ENCODE results near the gene CNGB1. TPM values are rescaled to one million over a fixed set of nuclear protein-coding genes. Genes with fewer than 3 reads are reported as not detected.

CNGB1 gene
- total and polyA plus RNA-seq, 2 donors (not counting 1 experiment from before 2014, with no cell fraction given), result not detected

DNA sequence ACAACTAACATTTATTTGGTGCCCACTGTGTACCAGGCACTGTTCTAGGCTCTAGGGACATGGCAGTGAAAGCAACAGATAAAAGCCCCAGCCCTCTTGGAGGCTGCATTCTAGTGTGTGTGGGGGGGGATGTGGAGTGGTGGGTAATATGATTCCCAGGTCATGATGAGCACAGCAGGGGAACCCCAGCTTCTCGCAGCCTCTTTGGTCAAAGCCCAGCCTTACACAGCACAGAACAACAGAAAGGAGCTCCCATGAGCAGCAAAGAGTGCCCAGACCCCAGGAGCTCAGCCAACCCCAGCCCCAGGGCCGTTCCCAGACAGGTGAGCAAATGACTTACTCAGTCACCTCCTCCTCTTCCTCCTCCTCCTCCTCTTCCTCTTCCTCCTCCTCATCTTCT, 21.9 kb downstream of the CNGB1 start:
- no peak for DNase-seq (ENCODE audit: low read depth in 2 of 2)
- TF ChIP-seq, protein P1, sequence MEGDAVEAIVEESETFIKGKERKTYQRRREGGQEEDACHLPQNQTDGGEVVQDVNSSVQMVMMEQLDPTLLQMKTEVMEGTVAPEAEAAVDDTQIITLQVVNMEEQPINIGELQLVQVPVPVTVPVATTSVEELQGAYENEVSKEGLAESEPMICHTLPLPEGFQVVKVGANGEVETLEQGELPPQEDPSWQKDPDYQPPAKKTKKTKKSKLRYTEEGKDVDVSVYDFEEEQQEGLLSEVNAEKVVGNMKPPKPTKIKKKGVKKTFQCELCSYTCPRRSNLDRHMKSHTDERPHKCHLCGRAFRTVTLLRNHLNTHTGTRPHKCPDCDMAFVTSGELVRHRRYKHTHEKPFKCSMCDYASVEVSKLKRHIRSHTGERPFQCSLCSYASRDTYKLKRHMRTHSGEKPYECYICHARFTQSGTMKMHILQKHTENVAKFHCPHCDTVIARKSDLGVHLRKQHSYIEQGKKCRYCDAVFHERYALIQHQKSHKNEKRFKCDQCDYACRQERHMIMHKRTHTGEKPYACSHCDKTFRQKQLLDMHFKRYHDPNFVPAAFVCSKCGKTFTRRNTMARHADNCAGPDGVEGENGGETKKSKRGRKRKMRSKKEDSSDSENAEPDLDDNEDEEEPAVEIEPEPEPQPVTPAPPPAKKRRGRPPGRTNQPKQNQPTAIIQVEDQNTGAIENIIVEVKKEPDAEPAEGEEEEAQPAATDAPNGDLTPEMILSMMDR (conservative IDR thresholded peaks at IDR 0.05 in 1 of 2, IDR thresholded peaks at IDR 0.05 in 1 of 2; ENCODE audit: low read depth in 1 of 2, low read length in 2 of 2), result no peak
- no peak for TF ChIP-seq EZH2 (IDR thresholded peaks at IDR 0.05; ENCODE audit: low read length, missing control alignments)
- no peak overlapping the region for H2AFZ ChIP-seq (ENCODE audit: low read length)
- no peaks in the 10 kb centered on the region for H3K4me1 ChIP-seq (ENCODE audit: control insufficient read depth, extremely low read depth, insufficient read depth, low read length)
- H3K36me3 ChIP-seq (ENCODE audit: control insufficient read depth, insufficient read depth, low read length), result no peaks in the 10 kb centered on the region
- no peak overlapping the region for H3K27ac ChIP-seq (ENCODE audit: insufficient read depth, low read length)
- H3K9me3 ChIP-seq (ENCODE audit: control insufficient read depth, insufficient read depth, low read depth, low read length), result no peaks in the 10 kb centered on the region
- no peaks in the 10 kb centered on the region for H4K20me1 ChIP-seq (ENCODE audit: control insufficient read depth, extremely low read depth, insufficient read depth, low read length)
- H3K27me3 ChIP-seq (ENCODE audit: control insufficient read depth, insufficient read depth, low read length), result no peaks in the 10 kb centered on the region
- H3K4me3 ChIP-seq (replicated peaks in 1 of 4; ENCODE audit: control extremely low read depth in 1 of 4, insufficient read depth in 1 of 4, low read depth in 3 of 4, low read length in 4 of 4), result no peak overlapping the region
- H3K9ac ChIP-seq (ENCODE audit: insufficient read depth, low read length), result no peak overlapping the region
- no peak overlapping the region for H3K4me2 ChIP-seq (ENCODE audit: extremely low read depth, insufficient read depth, low read length)
- H3K79me2 ChIP-seq (ENCODE audit: control insufficient read depth, insufficient read depth, low read length), result no peaks in the 10 kb centered on the region

DNA sequence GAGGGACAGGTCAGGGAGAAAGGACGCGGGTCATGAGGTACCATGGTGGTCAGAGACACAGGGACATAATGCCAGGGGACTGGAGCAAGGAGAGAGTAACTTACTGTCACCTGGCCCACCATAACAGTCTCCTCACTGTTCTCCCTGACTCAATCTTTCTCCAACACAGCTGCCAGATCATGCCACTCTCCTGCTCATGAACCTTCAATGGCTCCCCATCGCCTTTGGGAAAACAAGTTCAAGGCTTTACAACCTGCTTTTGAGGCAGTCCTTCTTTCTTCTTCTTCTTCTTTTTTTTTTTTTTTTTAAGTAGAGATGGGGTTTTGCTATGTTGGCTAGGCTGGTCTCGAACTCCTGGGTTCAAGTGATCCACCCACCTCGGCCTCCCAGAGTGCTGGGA, 22.9 kb downstream of the CNGB1 start:
- Histone ChIP-seq H3K9me3 (ENCODE audit: control insufficient read depth, insufficient read depth, low read depth, low read length) (no peaks in the 10 kb centered on the region), H3K36me3 (ENCODE audit: control insufficient read depth, insufficient read depth, low read length) (no peaks in the 10 kb centered on the region), H3K27me3 (ENCODE audit: control insufficient read depth, insufficient read depth, low read length) (no peaks in the 10 kb centered on the region), H3K79me2 (ENCODE audit: control insufficient read depth, insufficient read depth, low read length) (no peaks in the 10 kb centered on the region), H3K27ac (ENCODE audit: insufficient read depth, low read length) (no peak overlapping the region), H4K20me1 (ENCODE audit: control insufficient read depth, extremely low read depth, insufficient read depth, low read length) (no peaks in the 10 kb centered on the region), H3K4me2 (ENCODE audit: extremely low read depth, insufficient read depth, low read length) (no peak overlapping the region), H3K4me3 (replicated peaks in 1 of 4; ENCODE audit: control extremely low read depth in 1 of 4, insufficient read depth in 1 of 4, low read depth in 3 of 4, low read length in 4 of 4) (no peak overlapping the region), H3K9ac (ENCODE audit: insufficient read depth, low read length) (no peak overlapping the region), H3K4me1 (ENCODE audit: control insufficient read depth, extremely low read depth, insufficient read depth, low read length) (no peaks in the 10 kb centered on the region), H2AFZ (ENCODE audit: low read length) (no peak overlapping the region)
- DNase-seq (ENCODE audit: low read depth in 2 of 2), result no peak
- TF ChIP-seq, protein P1 (conservative IDR thresholded peaks at IDR 0.05 in 1 of 2, IDR thresholded peaks at IDR 0.05 in 1 of 2; ENCODE audit: low read depth in 1 of 2, low read length in 2 of 2), result no peak
- TF ChIP-seq EZH2 (IDR thresholded peaks at IDR 0.05; ENCODE audit: low read length, missing control alignments), result no peak

DNA sequence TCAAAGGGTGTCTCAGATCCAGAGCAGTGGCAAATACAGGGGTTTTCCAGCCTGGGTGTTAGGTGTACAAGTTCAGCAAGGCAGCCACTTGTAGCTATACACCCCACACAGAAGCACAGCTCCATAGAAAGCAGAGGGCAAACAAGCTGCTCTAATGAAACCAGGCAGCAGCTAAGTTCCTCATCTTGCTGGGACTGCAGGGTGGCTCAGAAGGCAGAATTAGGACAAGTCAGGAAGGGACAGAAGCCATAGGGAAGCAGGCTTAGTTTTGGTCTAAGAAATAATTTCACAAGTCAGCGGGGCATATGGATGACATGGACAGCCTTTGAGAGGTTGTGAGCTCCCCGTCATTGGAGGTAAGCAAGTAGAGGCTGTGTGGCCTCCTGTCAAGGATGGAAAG, 23.7 kb downstream of the CNGB1 start:
- Histone ChIP-seq H3K9me3 (ENCODE audit: control insufficient read depth, insufficient read depth, low read depth, low read length) (no peaks in the 10 kb centered on the region), H3K27ac (ENCODE audit: insufficient read depth, low read length) (no peak overlapping the region)
- TF ChIP-seq, protein P1 (conservative IDR thresholded peaks at IDR 0.05 in 1 of 2, IDR thresholded peaks at IDR 0.05 in 1 of 2; ENCODE audit: low read depth in 1 of 2, low read length in 2 of 2), result no peak
- no peak for TF ChIP-seq EZH2 (IDR thresholded peaks at IDR 0.05; ENCODE audit: low read length, missing control alignments)

More for the DNA sequence above, 23.7 kb downstream of the CNGB1 start:
- no peak overlapping the region for H3K4me2 ChIP-seq (ENCODE audit: extremely low read depth, insufficient read depth, low read length)
- H3K79me2 ChIP-seq (ENCODE audit: control insufficient read depth, insufficient read depth, low read length), result no peaks in the 10 kb centered on the region
- no peak overlapping the region for H3K4me3 ChIP-seq (replicated peaks in 1 of 4; ENCODE audit: control extremely low read depth in 1 of 4, insufficient read depth in 1 of 4, low read depth in 3 of 4, low read length in 4 of 4)
- H3K27me3 ChIP-seq (ENCODE audit: control insufficient read depth, insufficient read depth, low read length), result no peaks in the 10 kb centered on the region
- H3K4me1 ChIP-seq (ENCODE audit: control insufficient read depth, extremely low read depth, insufficient read depth, low read length), result no peaks in the 10 kb centered on the region
- H4K20me1 ChIP-seq (ENCODE audit: control insufficient read depth, extremely low read depth, insufficient read depth, low read length), result no peaks in the 10 kb centered on the region
- no peak overlapping the region for H2AFZ ChIP-seq (ENCODE audit: low read length)
- H3K36me3 ChIP-seq (ENCODE audit: control insufficient read depth, insufficient read depth, low read length), result no peaks in the 10 kb centered on the region
- DNase-seq (ENCODE audit: low read depth in 2 of 2), result no peak
- H3K9ac ChIP-seq (ENCODE audit: insufficient read depth, low read length), result no peak overlapping the region

Measured in fibroblast of lung (primary cell).